Measurements from ENCODE around the gene P2RX4.

DNA sequence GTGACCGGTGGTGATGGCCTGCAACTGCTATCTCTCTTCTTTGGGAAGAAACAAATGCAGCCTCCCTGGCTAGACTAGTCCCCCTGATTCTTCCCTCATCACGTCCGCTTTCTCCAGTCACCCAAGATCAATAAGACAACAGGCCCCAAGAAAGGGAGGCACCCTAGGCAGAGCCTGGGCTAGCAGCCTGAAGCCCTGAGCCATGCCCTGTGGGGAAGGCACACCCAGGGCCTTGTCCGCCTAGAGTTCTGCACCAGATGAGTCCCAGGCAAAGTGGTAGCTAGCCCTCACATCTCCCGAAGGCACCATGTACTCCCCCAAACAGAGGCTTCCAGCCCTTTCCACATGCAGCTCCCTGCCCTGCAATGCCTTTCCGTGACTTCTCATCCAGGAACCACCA, 51.5 kb downstream of the P2RX4 start:
- TF ChIP-seq, protein P1, sequence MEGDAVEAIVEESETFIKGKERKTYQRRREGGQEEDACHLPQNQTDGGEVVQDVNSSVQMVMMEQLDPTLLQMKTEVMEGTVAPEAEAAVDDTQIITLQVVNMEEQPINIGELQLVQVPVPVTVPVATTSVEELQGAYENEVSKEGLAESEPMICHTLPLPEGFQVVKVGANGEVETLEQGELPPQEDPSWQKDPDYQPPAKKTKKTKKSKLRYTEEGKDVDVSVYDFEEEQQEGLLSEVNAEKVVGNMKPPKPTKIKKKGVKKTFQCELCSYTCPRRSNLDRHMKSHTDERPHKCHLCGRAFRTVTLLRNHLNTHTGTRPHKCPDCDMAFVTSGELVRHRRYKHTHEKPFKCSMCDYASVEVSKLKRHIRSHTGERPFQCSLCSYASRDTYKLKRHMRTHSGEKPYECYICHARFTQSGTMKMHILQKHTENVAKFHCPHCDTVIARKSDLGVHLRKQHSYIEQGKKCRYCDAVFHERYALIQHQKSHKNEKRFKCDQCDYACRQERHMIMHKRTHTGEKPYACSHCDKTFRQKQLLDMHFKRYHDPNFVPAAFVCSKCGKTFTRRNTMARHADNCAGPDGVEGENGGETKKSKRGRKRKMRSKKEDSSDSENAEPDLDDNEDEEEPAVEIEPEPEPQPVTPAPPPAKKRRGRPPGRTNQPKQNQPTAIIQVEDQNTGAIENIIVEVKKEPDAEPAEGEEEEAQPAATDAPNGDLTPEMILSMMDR (IDR thresholded peaks at IDR 0.05; ENCODE audit: low read depth, low read length, poor library complexity, severe bottlenecking) = no peak
- TF ChIP-seq EZH2phosphoT487 (IDR thresholded peaks at IDR 0.05; ENCODE audit: borderline replicate concordance, low read length) = no peak
